HUES64 (cell line): Measurements from ENCODE around the gene NTRK3.

Experiments
- H3K27ac ChIP-seq: 2 replicates; pipeline ENCODE4 v1.7.0; 2013; ENCODE audit warnings: low read depth, low read length, inconsistent platforms
- H3K27me3 ChIP-seq: 2 replicates; pipeline ENCODE4 v1.6.1; 2013; ENCODE audit warnings: mild to moderate bottlenecking, low read length; ENCODE audit not compliant: insufficient read depth
- H3K36me3 ChIP-seq: 2 replicates; pipeline ENCODE4 v1.6.1; 2013; ENCODE audit warnings: mild to moderate bottlenecking, low read length; ENCODE audit not compliant: insufficient read depth
- H3K4me1 ChIP-seq: 2 replicates; pipeline ENCODE4 v1.6.1; 2013; ENCODE audit warnings: mild to moderate bottlenecking, low read length, moderate library complexity; ENCODE audit not compliant: insufficient read depth
- H3K4me3 ChIP-seq: 2 replicates; pipeline ENCODE4 v1.5.1; 2013; ENCODE audit warnings: mild to moderate bottlenecking, low read length, moderate library complexity
- H3K9ac ChIP-seq: 2 replicates; pipeline ENCODE4 v1.6.1; 2013; ENCODE audit warnings: mild to moderate bottlenecking, low read depth, low read length
- H3K9me3 ChIP-seq: 2 replicates; pipeline ENCODE4 v1.6.1; 2013; ENCODE audit warnings: low read depth, low read length; ENCODE audit not compliant: insufficient read depth
- WGBS: fragments of 150-250, 120-280 bp; methylation state at CpG from one replicate; pipeline ENCODE4 v1.1.7; 2013; ENCODE audit warnings: missing lambda C conversion rate; 5-methylcytosine and 5-hydroxymethylcytosine counted together

The NTRK3 gene

GRCh38 chr15:88118035-88118434, 138.5 kb downstream of the NTRK3 start:
- no peaks in the 10 kb centered on the region for H3K4me1 ChIP-seq
- H3K9ac ChIP-seq = no peak overlapping the region
- no peaks in the 10 kb centered on the region for H3K27me3 ChIP-seq
- H3K36me3 ChIP-seq = no peaks in the 10 kb centered on the region
- no peaks in the 10 kb centered on the region for H3K9me3 ChIP-seq
- H3K4me3 ChIP-seq = no peak overlapping the region
- no peak overlapping the region for H3K27ac ChIP-seq
- WGBS = 93% methylated on average over 6 of the region's 6 CpGs

- no peak overlapping the region for H3K4me3 ChIP-seq
- H3K9ac ChIP-seq = no peak overlapping the region
- WGBS = 91% methylated on average over 12 of the region's 12 CpGs
- no peaks in the 10 kb centered on the region for H3K27me3 ChIP-seq
- no peaks in the 10 kb centered on the region for H3K4me1 ChIP-seq
- no peak overlapping the region for H3K27ac ChIP-seq
- no peaks in the 10 kb centered on the region for H3K9me3 ChIP-seq
- no peaks in the 10 kb centered on the region for H3K36me3 ChIP-seq
Measured at GRCh38 chr15:88115486-88116152, 140.9 kb downstream of the NTRK3 start.

- no peak overlapping the region for H3K9ac ChIP-seq
- H3K4me1 ChIP-seq = no peaks in the 10 kb centered on the region
- 81% methylated on average over 1 of the region's 1 CpG for WGBS
- no peak overlapping the region for H3K4me3 ChIP-seq
- no peaks in the 10 kb centered on the region for H3K9me3 ChIP-seq
- no peaks in the 10 kb centered on the region for H3K27me3 ChIP-seq
- no peaks in the 10 kb centered on the region for H3K36me3 ChIP-seq
- no peak overlapping the region for H3K27ac ChIP-seq
Measured at GRCh38 chr15:88113613-88114308, 142.8 kb downstream of the NTRK3 start.

- Histone ChIP-seq H3K4me1 (no peaks in the 10 kb centered on the region), H3K27me3 (no peaks in the 10 kb centered on the region), H3K27ac (no peak overlapping the region), H3K4me3 (no peak overlapping the region), H3K9me3 (no peaks in the 10 kb centered on the region), H3K9ac (no peak overlapping the region), H3K36me3 (no peaks in the 10 kb centered on the region)
- 82% methylated on average over 9 of the region's 12 CpGs for WGBS
Measured at GRCh38 chr15:88108991-88109390, 147.5 kb downstream of the NTRK3 start.

- Histone ChIP-seq H3K4me1 (no peaks in the 10 kb centered on the region), H3K9ac (no peak overlapping the region), H3K4me3 (no peak overlapping the region), H3K36me3 (no peaks in the 10 kb centered on the region), H3K9me3 (no peaks in the 10 kb centered on the region), H3K27ac (no peak overlapping the region), H3K27me3 (no peaks in the 10 kb centered on the region)
Measured at GRCh38 chr15:88108477-88108876, 148.1 kb downstream of the NTRK3 start.

GRCh38 chr15:88106074-88106473, 150.5 kb downstream of the NTRK3 start:
- H3K4me3 ChIP-seq = no peak overlapping the region
- no peaks in the 10 kb centered on the region for H3K4me1 ChIP-seq
- no peaks in the 10 kb centered on the region for H3K9me3 ChIP-seq
- H3K27me3 ChIP-seq = no peaks in the 10 kb centered on the region
- H3K9ac ChIP-seq = no peak overlapping the region
- 94% methylated on average over 6 of the region's 6 CpGs for WGBS
- H3K36me3 ChIP-seq = no peaks in the 10 kb centered on the region
- no peak overlapping the region for H3K27ac ChIP-seq

- WGBS = 85% methylated on average over 3 of the region's 3 CpGs
- no peak overlapping the region for H3K4me3 ChIP-seq
- H3K9me3 ChIP-seq = no peaks in the 10 kb centered on the region
- H3K36me3 ChIP-seq = no peaks in the 10 kb centered on the region
- no peaks in the 10 kb centered on the region for H3K27me3 ChIP-seq
- H3K27ac ChIP-seq = no peak overlapping the region
- H3K4me1 ChIP-seq = no peaks in the 10 kb centered on the region
- no peak overlapping the region for H3K9ac ChIP-seq
Measured at GRCh38 chr15:88104357-88104756, 152.2 kb downstream of the NTRK3 start.

- no peaks in the 10 kb centered on the region for H3K27me3 ChIP-seq
- WGBS = 85% methylated on average over 2 of the region's 2 CpGs
Measured at GRCh38 chr15:88100181-88100580, 156.4 kb downstream of the NTRK3 start.

GRCh38 chr15:88098361-88098760, 158.2 kb downstream of the NTRK3 start:
- Histone ChIP-seq H3K4me3 (no peak overlapping the region), H3K27me3 (no peaks in the 10 kb centered on the region), H3K9me3 (no peaks in the 10 kb centered on the region), H3K4me1 (no peaks in the 10 kb centered on the region), H3K36me3 (no peaks in the 10 kb centered on the region), H3K9ac (no peak overlapping the region), H3K27ac (no peak overlapping the region)
- WGBS = 93% methylated on average over 9 of the region's 10 CpGs

More at GRCh38 chr15:88100181-88100580, 156.4 kb downstream of the NTRK3 start:
- Histone ChIP-seq H3K4me3 (no peak overlapping the region), H3K4me1 (no peaks in the 10 kb centered on the region), H3K36me3 (no peaks in the 10 kb centered on the region), H3K27ac (no peak overlapping the region), H3K9me3 (no peaks in the 10 kb centered on the region), H3K9ac (no peak overlapping the region)

GRCh38 chr15:88091444-88092016, 165.0 kb downstream of the NTRK3 start:
- Histone ChIP-seq H3K27ac (no peak overlapping the region), H3K4me3 (no peak overlapping the region), H3K9ac (no peak overlapping the region), H3K36me3 (no peaks in the 10 kb centered on the region), H3K9me3 (no peaks in the 10 kb centered on the region), H3K27me3 (no peaks in the 10 kb centered on the region), H3K4me1 (0 out of 2 replicates have a peak, but pooled peaks cover 3% of the 10 kb centered on the region)
- 95% methylated on average over 3 of the region's 3 CpGs for WGBS

GRCh38 chr15:88090481-88091011, 166.0 kb downstream of the NTRK3 start:
- no peaks in the 10 kb centered on the region for H3K36me3 ChIP-seq
- WGBS = 64% methylated on average over 6 of the region's 6 CpGs
- H3K27me3 ChIP-seq = no peaks in the 10 kb centered on the region
- H3K4me1 ChIP-seq = 0 out of 2 replicates have a peak, but pooled peaks cover 3% of the 10 kb centered on the region
- H3K9me3 ChIP-seq = no peaks in the 10 kb centered on the region
- H3K4me3 ChIP-seq = no peak overlapping the region
- H3K9ac ChIP-seq = no peak overlapping the region
- no peak overlapping the region for H3K27ac ChIP-seq
